GM23338 (cell line): ENCODE measurements around the gene NCAPD2. TPM values are rescaled to one million over a fixed set of nuclear protein-coding genes. Genes with fewer than 3 reads are reported as not detected.

Experiments
- ATAC-seq: fragments of 200-7000 bp; cut with Tn5 transposase; 3 replicates; pipeline ENCODE4 v1.9.1; 2020
- DNase-seq: peaks from one replicate; pipeline ENCODE4 v3.0.0-alpha.2; 2015; ENCODE audit warnings: low spot score
- H2AFZ ChIP-seq: fragments of 200-600 bp; sonication (generic); 2 replicates; pipeline ENCODE4 v1.8.0; 2016; ENCODE audit warnings: antibody characterized with exemption, mild to moderate bottlenecking, moderate library complexity
- H3F3A ChIP-seq: fragments of 200-600 bp; sonication (generic); replicated peaks from 2 replicates; pipeline ENCODE4 v1.8.0; 2017; ENCODE audit warnings: antibody characterized with exemption, mixed run types, low read depth
- H3K27ac ChIP-seq: fragments of 200-600 bp; sonication (generic); 2 replicates; pipeline ENCODE4 v1.6.1; 2016; ENCODE audit warnings: low read depth
- H3K27me3 ChIP-seq: fragments of 200-600 bp; sonication (generic); 2 replicates; pipeline ENCODE4 v1.8.0; 2016; ENCODE audit warnings: mild to moderate bottlenecking, mixed run types, moderate library complexity; ENCODE audit not compliant: insufficient read depth
- H3K36me3 ChIP-seq: fragments of 200-600 bp; sonication (generic); 2 replicates; pipeline ENCODE4 v1.8.0; 2016; ENCODE audit warnings: mild to moderate bottlenecking; ENCODE audit not compliant: insufficient read depth
- H3K4me1 ChIP-seq: fragments of 200-600 bp; sonication (generic); 2 replicates; pipeline ENCODE4 v1.8.0; 2016; ENCODE audit warnings: mild to moderate bottlenecking, moderate library complexity; ENCODE audit not compliant: insufficient read depth
- H3K4me2 ChIP-seq: fragments of 200-600 bp; sonication (generic); 2 replicates; pipeline ENCODE4 v1.7.1; 2017; ENCODE audit warnings: mixed run types
- H3K4me3 ChIP-seq: fragments of 200-600 bp; sonication (generic); 2 replicates; pipeline ENCODE4 v1.6.1; 2016; ENCODE audit warnings: mixed run types
- H3K79me2 ChIP-seq: fragments of 200-600 bp; sonication (generic); replicated peaks from 2 replicates; pipeline ENCODE4 v1.8.0; 2017; ENCODE audit warnings: mild to moderate bottlenecking; ENCODE audit not compliant: insufficient read depth
- H3K9me2 ChIP-seq: fragments of 200-600 bp; sonication (generic); 2 replicates; pipeline ENCODE4 v1.8.0; 2017; ENCODE audit not compliant: insufficient read depth
- H4K20me1 ChIP-seq: fragments of 200-600 bp; sonication (generic); replicated peaks from 2 replicates; pipeline ENCODE4 v1.8.0; 2017; ENCODE audit warnings: mild to moderate bottlenecking; ENCODE audit not compliant: insufficient read depth
- H3K27ac Mint-ChIP-seq: 2 replicates; pipeline ENCODE4 v1.8.0; 2020; ENCODE audit warnings: inconsistent platforms, mild to moderate bottlenecking, moderate library complexity, mixed read lengths
- H3K27me3 Mint-ChIP-seq: 3 replicates; pipeline ENCODE4 v1.8.0; 2022; ENCODE audit warnings: low read depth, mild to moderate bottlenecking, moderate library complexity, mixed read lengths, inconsistent platforms; ENCODE audit not compliant: insufficient read depth, poor library complexity
- H3K36me3 Mint-ChIP-seq: 3 replicates; pipeline ENCODE4 v1.8.0; 2021; ENCODE audit warnings: low read depth, mild to moderate bottlenecking, inconsistent platforms, moderate library complexity, mixed read lengths
- H3K4me1 Mint-ChIP-seq: 3 replicates; pipeline ENCODE4 v1.8.0; 2020; ENCODE audit warnings: mild to moderate bottlenecking, inconsistent platforms, mixed read lengths
- H3K4me3 Mint-ChIP-seq: 3 replicates; pipeline ENCODE4 v1.8.0; 2021; ENCODE audit warnings: moderate library complexity, mild to moderate bottlenecking, inconsistent platforms, mixed read lengths
- H3K9me3 Mint-ChIP-seq: 3 replicates; pipeline ENCODE4 v1.8.0; 2020; ENCODE audit warnings: moderate library complexity, mild to moderate bottlenecking, inconsistent platforms, mixed read lengths
- EZH2phosphoT487 ChIP-seq: fragments of 200-600 bp; sonication (generic); IDR thresholded peaks from one replicate; pipeline ENCODE4 v1.8.1; 2018; ENCODE audit warnings: antibody characterized with exemption; ENCODE audit not compliant: unreplicated experiment
- polyA plus RNA-seq: library from polyadenylated mRNA; unstranded; fragments of >200 nt; fragmentation: Nextera tagmentation; extraction: Ambion mirVana; gene quantifications from 2 replicates; pipeline ENCODE4 v1.2.1, GENCODE V29; 2016
- total RNA-seq: library from RNA; depleted of rRNA; stranded (reverse); fragments of >200 nt; shearing (Covaris generic); gene quantifications from 2 replicates; pipeline ENCODE4 v1.2.3, GENCODE V29; 2014
- TF ChIP-seq, protein P1 (sequence below): fragments of 250-450 bp; sonication (Bioruptor Pico); IDR thresholded peaks from 2 replicates; pipeline ENCODE4 v1.5.0; 2020; ENCODE audit warnings: mild to moderate bottlenecking, moderate library complexity
- TF ChIP-seq, protein P2 (sequence below), 2 experiments: fragments of 200-600 bp in 1 of 2; sonication (generic) in 1 of 2; conservative IDR thresholded peaks; 2 replicates each; pipeline versions ENCODE4 v1.5.1 to v1.6.1; 2016 to 2017; ENCODE audit warnings: antibody characterized with exemption in 2 of 2, low read depth in 2 of 2, mild to moderate bottlenecking in 2 of 2, moderate library complexity in 1 of 2

Gene NCAPD2
- total and polyA plus RNA-seq, 2 experiments from 2014 or later: 34.2 to 217 TPM

DNA sequence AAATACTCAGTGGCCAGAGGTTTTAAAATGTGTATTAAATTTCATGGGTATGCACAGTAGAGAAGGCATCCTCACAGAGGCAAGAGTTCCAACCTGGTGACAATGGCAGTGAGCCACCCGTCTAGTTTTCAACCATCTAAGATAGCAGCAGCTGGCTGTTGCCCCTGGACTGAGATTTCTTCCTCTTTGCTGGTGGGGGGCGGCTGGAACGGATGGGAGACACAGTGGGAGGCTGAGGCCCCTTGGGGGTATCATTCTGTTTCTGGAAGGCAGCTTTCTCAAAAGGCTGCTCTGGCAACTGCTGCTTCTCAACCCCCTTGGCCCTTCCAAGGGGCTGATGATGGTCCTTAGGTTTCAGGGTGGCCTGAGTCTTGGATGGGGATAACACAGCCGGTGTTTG lies 63.0 kb downstream of the NCAPD2 start:
- Histone ChIP-seq H3K27me3 (no peaks in the 10 kb centered on the region), H3K4me3 (no peak overlapping the region), H3K4me1 (peaks cover 12% of the 10 kb centered on the region), H3K27ac (no peak overlapping the region), H2AFZ (no peak overlapping the region), H3K79me2 (peaks cover 31% of the 10 kb centered on the region), H4K20me1 (peaks cover 31% of the 10 kb centered on the region), H3K4me2 (no peak overlapping the region), H3F3A (peaks cover 40% of the 10 kb centered on the region), H3K9me2 (no peaks in the 10 kb centered on the region), H3K36me3 (peaks cover 43% of the 10 kb centered on the region)
- ATAC-seq (no peak), DNase-seq (no peak)
- H3K4me3 Mint-ChIP-seq: peak overlapping the region; percentile 82; the same call in 1 of the 3 replicates
- peaks cover 59% of the 10 kb centered on the region for H3K36me3 Mint-ChIP-seq
- peaks cover 28% of the 10 kb centered on the region for H3K4me1 Mint-ChIP-seq
- H3K9me3 Mint-ChIP-seq: no peaks in the 10 kb centered on the region
- TF ChIP-seq, protein P1, sequence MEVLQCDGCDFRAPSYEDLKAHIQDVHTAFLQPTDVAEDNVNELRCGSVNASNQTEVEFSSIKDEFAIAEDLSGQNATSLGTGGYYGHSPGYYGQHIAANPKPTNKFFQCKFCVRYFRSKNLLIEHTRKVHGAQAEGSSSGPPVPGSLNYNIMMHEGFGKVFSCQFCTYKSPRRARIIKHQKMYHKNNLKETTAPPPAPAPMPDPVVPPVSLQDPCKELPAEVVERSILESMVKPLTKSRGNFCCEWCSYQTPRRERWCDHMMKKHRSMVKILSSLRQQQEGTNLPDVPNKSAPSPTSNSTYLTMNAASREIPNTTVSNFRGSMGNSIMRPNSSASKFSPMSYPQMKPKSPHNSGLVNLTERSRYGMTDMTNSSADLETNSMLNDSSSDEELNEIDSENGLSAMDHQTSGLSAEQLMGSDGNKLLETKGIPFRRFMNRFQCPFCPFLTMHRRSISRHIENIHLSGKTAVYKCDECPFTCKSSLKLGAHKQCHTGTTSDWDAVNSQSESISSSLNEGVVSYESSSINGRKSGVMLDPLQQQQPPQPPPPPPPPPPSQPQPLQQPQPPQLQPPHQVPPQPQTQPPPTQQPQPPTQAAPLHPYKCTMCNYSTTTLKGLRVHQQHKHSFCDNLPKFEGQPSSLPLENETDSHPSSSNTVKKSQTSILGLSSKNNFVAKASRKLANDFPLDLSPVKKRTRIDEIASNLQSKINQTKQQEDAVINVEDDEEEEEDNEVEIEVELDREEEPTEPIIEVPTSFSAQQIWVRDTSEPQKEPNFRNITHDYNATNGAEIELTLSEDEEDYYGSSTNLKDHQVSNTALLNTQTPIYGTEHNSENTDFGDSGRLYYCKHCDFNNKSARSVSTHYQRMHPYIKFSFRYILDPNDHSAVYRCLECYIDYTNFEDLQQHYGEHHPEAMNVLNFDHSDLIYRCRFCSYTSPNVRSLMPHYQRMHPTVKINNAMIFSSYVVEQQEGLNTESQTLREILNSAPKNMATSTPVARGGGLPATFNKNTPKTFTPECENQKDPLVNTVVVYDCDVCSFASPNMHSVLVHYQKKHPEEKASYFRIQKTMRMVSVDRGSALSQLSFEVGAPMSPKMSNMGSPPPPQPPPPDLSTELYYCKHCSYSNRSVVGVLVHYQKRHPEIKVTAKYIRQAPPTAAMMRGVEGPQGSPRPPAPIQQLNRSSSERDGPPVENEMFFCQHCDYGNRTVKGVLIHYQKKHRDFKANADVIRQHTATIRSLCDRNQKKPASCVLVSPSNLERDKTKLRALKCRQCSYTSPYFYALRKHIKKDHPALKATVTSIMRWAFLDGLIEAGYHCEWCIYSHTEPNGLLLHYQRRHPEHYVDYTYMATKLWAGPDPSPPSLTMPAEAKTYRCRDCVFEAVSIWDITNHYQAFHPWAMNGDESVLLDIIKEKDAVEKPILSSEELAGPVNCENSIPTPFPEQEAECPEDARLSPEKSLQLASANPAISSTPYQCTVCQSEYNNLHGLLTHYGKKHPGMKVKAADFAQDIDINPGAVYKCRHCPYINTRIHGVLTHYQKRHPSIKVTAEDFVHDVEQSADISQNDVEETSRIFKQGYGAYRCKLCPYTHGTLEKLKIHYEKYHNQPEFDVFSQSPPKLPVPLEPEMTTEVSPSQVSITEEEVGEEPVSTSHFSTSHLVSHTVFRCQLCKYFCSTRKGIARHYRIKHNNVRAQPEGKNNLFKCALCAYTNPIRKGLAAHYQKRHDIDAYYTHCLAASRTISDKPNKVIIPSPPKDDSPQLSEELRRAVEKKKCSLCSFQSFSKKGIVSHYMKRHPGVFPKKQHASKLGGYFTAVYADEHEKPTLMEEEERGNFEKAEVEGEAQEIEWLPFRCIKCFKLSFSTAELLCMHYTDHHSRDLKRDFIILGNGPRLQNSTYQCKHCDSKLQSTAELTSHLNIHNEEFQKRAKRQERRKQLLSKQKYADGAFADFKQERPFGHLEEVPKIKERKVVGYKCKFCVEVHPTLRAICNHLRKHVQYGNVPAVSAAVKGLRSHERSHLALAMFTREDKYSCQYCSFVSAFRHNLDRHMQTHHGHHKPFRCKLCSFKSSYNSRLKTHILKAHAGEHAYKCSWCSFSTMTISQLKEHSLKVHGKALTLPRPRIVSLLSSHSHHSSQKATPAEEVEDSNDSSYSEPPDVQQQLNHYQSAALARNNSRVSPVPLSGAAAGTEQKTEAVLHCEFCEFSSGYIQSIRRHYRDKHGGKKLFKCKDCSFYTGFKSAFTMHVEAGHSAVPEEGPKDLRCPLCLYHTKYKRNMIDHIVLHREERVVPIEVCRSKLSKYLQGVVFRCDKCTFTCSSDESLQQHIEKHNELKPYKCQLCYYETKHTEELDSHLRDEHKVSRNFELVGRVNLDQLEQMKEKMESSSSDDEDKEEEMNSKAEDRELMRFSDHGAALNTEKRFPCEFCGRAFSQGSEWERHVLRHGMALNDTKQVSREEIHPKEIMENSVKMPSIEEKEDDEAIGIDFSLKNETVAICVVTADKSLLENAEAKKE (CRISPR knock-in tag): no peak
- TF ChIP-seq, protein P2, sequence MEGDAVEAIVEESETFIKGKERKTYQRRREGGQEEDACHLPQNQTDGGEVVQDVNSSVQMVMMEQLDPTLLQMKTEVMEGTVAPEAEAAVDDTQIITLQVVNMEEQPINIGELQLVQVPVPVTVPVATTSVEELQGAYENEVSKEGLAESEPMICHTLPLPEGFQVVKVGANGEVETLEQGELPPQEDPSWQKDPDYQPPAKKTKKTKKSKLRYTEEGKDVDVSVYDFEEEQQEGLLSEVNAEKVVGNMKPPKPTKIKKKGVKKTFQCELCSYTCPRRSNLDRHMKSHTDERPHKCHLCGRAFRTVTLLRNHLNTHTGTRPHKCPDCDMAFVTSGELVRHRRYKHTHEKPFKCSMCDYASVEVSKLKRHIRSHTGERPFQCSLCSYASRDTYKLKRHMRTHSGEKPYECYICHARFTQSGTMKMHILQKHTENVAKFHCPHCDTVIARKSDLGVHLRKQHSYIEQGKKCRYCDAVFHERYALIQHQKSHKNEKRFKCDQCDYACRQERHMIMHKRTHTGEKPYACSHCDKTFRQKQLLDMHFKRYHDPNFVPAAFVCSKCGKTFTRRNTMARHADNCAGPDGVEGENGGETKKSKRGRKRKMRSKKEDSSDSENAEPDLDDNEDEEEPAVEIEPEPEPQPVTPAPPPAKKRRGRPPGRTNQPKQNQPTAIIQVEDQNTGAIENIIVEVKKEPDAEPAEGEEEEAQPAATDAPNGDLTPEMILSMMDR (conservative IDR thresholded peaks at IDR 0.05; ENCODE audit: low read depth in 2 of 2): no peak
- TF ChIP-seq EZH2phosphoT487: no peak
- H3K27me3 Mint-ChIP-seq: peaks cover 16% of the 10 kb centered on the region
- no peak overlapping the region for H3K27ac Mint-ChIP-seq
